AG04449 (cell line): ENCODE results near the gene PRELP.
A peak's percentile ranks its signal among the peaks of the same experiment; 100 is the strongest.

Source experiments
- CTCF ChIA-PET: fragments of 350-600 bp; formaldehyde crosslinking; extraction: SDS; loops from one replicate; lab custom pipeline; 2021; ENCODE audit warnings: antibody characterized with exemption; lab: Yijun Ruan, JAX
- POLR2A ChIA-PET: fragments of 400-600, 350-600 bp; formaldehyde crosslinking; extraction: SDS; loops from one replicate; lab custom pipeline; 2020; ENCODE audit warnings: antibody characterized with exemption, inconsistent platforms; lab: Yijun Ruan, JAX
- DNase-seq: peaks from one replicate; pipeline ENCODE4 v3.0.0-alpha.2; 2010; ENCODE audit warnings: low read depth, low spot score
- H3K4me3 ChIP-seq: 2 replicates; pipeline ENCODE4 v1.5.1; 2011; ENCODE audit warnings: low read depth, mild to moderate bottlenecking, control low read depth, low read length
- CTCF ChIP-seq: IDR thresholded peaks from one replicate; pipeline ENCODE4 v1.5.1; 2011; ENCODE audit warnings: mild to moderate bottlenecking, moderate library complexity, low read length, control low read depth, inconsistent platforms; ENCODE audit not compliant: insufficient read depth; ENCODE audit errors: missing control alignments

The PRELP gene

GRCh38 chr1:203475012-203475981 lies at the start of gene PRELP:
TSS of gene PRELP (plus strand) at chr1:203475806. CDS start at chr1:203483185, 7,379 bp downstream.
- no peak for DNase-seq

DNA sequence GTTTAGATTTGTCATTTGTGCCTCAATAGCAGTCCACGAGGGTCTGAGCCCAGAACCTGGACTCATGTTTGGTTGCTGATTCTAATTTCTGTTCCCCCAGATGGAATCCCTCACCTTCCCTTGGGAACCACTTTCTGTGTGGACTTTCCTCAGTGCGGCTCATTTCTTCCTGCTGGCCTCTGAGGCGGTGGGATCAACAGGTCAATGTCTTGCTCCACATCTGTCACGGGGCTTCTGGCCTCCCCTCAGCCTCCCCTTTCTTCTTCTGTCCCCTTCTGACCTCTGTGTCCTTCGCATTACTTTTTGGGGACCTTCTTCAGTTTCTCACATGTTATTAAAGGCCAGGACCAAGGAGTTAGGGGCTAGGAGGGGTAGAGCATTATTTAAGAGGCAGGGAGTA lies 49.2 kb upstream of the PRELP start:
- no peak overlapping the region for H3K4me3 ChIP-seq
- ChIA-PET CTCF (no interaction called here), POLR2A (no interaction called here)
- TF ChIP-seq CTCF = no peak
- DNase-seq = no peak

More at GRCh38 chr1:203475012-203475981, at the start of gene PRELP:
- ChIA-PET POLR2A (no interaction called here), CTCF (interaction anchor here (0.9 to 29.5 kb wide), 12 partner anchors 10 to 207 kb away, joined by 3 to 683 read pairs (median 4); partner anchors contain the start of gene FMOD)
- TF ChIP-seq CTCF = peak; percentile 33
- peak within 1 kb of the TSS; percentile 50 for H3K4me3 ChIP-seq

DNA sequence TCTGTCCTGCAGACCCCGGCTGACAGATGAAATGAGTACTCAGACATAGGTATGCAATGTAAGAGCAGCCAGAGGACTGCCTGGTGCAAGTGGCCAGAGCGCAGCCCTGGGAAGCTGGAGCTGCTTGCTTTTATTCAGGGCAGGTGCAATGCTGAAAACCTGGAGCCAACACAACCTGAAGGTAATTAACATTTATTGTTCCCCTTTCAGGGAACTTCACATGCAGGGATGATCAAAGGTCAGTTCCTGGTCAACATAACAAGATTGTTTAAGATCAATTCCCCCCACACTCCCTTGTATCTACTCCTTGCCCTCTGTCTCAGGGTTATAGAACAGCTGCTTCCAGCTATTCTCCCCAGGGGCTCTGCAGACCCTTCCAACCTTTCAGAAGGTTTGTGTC lies 48.7 kb upstream of the PRELP start:
- no peak for DNase-seq
- POLR2A ChIA-PET = no interaction called here
- CTCF ChIA-PET = no interaction called here
- no peak for TF ChIP-seq CTCF
- no peak overlapping the region for H3K4me3 ChIP-seq

GRCh38 chr1:203427451-203427850 lies 48.2 kb upstream of the PRELP start:
- CTCF ChIA-PET = no interaction called here

DNA sequence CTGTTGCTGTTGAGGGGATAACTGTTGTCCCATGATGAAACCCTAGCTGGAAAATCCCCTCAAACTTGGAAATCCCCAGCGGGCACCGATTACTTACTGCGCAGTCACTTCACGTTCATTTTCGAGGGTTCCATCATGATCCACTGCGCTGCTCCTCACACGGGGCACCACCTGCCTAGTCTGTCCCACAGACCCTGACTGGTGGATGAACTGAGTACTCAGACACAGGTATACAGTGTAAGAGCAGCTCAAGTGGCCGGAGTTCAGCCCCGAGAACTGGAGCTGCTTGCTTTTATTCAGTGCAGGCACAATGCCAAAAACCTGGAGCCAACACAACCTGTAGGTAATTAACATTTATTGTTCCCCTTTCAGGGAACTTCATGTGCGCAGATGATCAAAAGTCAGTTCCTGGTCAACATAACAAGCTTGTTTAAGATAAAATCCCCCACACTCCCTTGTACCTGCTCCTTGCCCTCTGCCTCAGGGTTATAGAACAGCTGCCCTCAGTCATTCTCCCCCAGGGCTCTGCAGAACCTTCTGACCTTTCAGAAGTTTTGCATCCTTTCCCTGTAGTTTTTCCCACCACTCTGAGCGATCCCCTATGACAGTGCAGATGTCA lies 46.5 kb upstream of the PRELP start:
- ChIA-PET CTCF (interaction anchor here (0.9 to 1.5 kb wide), 2 partner anchors 21 to 60 kb away, joined by 3 to 4 read pairs; no protein-coding TSS in a partner anchor), POLR2A (no interaction called here)
- TF ChIP-seq CTCF = no peak
- no peak for DNase-seq
- no peak overlapping the region for H3K4me3 ChIP-seq

More at GRCh38 chr1:203427451-203427850, 48.2 kb upstream of the PRELP start:
- POLR2A ChIA-PET = no interaction called here
- no peak for DNase-seq
- no peak for TF ChIP-seq CTCF
- H3K4me3 ChIP-seq = no peak overlapping the region

DNA sequence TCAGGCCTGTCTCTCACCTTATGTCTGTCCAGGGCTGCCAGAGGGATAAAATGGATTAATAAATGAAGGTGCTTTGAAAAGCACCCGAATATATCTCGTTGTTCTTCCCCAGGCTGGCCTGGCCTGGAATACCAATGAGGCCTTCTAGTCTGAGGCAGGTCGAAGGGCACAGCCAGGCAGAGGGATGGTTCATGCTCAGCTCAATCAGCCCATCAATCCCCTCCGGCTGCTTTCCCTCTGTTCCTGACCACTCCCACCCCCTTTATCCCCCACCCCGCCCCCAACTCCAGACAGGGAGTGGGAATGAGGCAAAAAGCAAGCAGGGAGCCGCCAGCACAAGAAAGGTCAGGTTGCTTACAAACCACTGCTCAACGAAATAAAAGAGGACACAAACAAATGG lies 40.0 kb upstream of the PRELP start:
- TF ChIP-seq CTCF = no peak
- POLR2A ChIA-PET = no interaction called here
- no peak overlapping the region for H3K4me3 ChIP-seq
- DNase-seq = no peak
- CTCF ChIA-PET = interaction anchor here (1.0 to 1.8 kb wide), 4 partner anchors 10 to 167 kb away, joined by 3 to 7 read pairs (median 4); no protein-coding TSS in a partner anchor
